ENCODE measurements around the gene UBN1.

The UBN1 gene, protein sequence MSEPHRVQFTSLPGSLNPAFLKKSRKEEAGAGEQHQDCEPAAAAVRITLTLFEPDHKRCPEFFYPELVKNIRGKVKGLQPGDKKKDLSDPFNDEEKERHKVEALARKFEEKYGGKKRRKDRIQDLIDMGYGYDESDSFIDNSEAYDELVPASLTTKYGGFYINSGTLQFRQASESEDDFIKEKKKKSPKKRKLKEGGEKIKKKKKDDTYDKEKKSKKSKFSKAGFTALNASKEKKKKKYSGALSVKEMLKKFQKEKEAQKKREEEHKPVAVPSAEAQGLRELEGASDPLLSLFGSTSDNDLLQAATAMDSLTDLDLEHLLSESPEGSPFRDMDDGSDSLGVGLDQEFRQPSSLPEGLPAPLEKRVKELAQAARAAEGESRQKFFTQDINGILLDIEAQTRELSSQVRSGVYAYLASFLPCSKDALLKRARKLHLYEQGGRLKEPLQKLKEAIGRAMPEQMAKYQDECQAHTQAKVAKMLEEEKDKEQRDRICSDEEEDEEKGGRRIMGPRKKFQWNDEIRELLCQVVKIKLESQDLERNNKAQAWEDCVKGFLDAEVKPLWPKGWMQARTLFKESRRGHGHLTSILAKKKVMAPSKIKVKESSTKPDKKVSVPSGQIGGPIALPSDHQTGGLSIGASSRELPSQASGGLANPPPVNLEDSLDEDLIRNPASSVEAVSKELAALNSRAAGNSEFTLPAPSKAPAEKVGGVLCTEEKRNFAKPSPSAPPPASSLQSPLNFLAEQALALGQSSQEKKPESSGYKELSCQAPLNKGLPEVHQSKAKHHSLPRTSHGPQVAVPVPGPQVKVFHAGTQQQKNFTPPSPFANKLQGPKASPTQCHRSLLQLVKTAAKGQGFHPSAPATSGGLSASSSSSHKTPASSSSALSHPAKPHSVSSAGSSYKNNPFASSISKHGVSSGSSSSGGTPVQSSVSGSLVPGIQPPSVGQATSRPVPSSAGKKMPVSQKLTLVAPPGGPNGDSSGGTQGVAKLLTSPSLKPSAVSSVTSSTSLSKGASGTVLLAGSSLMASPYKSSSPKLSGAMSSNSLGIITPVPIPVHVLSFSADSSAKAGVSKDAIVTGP (N-terminal part only)

GRCh38 chr16:4846901-4847773, at the start of gene UBN1, which contains the start of gene GLYR1:
UBN1 (plus strand) TSS chr16:4847481; CDS start chr16:4852918, 5,437 bp downstream.
GLYR1 (minus strand) TSS chr16:4847288; CDS start chr16:4847265, 23 bp downstream.
- peak; percentile 58 for DNase-seq

GRCh38 chr16:4797805-4798252, 49.5 kb upstream of the UBN1 start:
- DNase-seq = no peak

- no peak for DNase-seq
Measured at GRCh38 chr16:4798456-4798855, 48.8 kb upstream of the UBN1 start.

DNA sequence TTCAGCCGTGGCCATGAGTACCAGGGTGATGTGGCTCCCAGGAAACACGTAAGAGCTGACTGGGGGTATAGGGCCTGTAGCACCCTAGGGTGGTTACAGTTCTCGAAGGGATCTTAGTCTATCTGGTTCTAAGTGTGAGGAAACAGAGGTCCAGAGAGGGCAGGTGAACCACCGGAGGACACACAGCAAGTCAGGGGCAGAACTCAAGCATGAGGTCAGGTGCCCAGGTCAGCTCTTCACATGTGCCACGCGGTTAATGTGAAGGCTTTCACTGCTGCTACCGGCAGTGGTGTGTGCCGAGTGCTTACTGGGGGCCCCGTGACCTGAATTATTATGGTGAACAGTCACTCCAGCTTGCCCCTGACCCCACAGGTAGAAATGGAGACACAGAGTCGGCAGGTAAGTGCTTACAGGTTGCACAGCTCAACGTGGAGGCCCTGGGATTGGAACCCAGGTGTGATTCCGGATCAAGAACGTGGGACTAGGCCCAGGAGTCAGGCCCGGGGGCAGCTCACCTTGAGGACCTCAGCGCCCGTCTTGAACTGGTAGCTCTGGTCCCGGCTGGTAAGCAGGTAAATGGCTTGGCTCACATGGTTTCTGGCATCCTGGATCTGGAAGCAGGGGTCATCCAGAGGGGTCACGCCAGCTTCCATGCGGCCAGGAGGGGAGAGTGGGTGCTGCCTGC, 48.0 kb upstream of the UBN1 start:
- no peak for DNase-seq

- DNase-seq = no peak
Measured at GRCh38 chr16:4800290-4801041, 46.8 kb upstream of the UBN1 start.

GRCh38 chr16:4801051-4801961, 46.0 kb upstream of the UBN1 start:
- no peak for DNase-seq

- DNase-seq = peak; percentile 19
Measured at GRCh38 chr16:4801962-4802658, 45.2 kb upstream of the UBN1 start, which contains the start of gene ROGDI. ROGDI (minus strand) TSS chr16:4802633; CDS start chr16:4802571, 62 bp downstream.

DNA sequence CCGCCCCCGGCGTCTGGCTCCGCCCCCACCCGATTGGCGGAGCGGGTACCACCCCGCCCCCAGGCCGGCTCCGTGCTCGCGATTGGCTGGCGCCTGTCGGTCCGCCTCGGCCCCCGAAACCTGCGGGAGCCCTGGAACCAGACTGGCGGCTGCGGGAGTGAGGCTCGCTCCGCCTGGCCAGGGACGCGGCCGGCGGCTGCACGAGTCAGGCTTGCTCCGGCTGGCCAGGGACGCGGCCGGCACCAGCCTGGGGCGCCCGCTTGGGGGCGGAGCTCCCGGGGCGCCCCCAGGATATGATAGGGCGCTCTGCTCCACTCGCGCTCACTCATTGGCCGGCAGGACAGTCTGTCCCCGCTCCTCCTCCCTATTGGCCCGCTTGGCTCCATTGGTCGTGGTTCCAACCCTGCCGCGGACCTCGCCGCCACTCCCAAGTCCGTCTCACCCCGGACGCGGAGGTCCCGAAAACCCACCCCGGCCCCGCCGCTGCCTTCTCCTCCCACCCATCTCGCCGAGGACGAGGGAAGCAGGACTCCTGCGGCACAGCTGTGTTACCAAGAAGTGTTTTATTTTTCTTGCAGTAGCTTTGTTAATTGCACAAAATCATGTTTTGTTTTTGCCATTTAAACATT, 44.5 kb upstream of the UBN1 start:
- DNase-seq = peak; percentile 52

DNA sequence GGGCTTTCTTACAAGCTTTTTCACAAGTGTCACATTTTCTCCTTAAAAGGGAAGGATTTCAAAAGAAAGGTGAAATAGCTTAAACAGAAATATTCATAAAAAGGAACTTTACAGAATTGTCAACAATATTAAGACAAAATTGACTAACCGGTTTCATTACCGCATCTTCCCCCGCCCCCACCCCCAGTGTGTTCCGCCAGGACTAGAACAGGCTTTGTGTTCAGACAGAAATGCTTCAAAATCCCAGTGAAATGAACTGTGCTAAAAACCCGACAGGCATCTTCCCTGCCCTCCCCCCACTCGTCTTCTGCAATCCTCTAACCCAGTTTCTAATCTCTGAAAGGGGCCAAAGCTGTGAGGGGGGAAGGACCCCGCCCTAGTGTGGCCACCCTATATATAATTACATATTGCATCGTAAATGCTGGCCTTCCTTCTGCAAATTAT, 43.9 kb upstream of the UBN1 start:
- DNase-seq = no peak

DNA sequence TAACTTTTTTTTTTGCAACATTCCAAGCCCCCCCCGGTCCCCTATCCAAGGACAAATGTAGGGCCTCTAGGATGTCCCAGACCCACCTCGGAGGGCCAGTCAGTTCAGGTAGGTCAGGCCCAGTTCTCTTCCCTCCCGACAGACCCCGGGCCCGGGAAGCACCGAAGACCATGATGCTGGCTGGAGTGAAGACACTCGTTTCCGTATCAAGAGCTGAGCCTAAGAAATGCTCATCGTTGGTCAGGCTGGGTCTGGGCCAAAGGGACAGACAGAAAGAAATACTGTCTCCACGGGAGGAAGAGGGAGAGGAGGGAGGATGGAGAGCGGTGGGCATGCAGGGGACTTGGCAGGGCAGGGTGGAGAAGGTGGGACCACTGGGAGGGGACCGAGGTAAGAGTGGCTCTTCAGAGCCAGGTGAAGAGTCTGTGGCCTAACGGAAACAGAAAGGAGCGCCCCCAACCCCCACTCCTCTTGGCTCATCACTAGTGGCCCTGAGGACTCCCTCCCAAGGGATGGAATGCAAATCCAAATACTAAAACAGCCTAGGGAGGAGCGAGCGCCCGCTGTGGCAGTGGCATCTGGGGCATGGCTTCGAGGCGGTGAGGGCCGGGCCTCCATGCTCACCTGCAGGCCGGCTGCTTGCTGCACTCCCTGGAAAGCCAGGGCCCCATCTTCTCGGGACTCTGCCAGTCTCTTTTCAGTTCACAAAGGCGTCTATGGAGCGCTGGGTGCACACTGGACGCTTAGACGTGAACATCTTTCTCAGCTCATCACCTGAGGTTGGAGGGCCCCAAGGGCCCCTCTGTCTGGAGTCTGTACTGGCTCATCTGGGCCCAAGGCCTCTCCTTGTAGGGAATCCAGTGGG, 43.2 kb upstream of the UBN1 start:
- no peak for DNase-seq

DNA sequence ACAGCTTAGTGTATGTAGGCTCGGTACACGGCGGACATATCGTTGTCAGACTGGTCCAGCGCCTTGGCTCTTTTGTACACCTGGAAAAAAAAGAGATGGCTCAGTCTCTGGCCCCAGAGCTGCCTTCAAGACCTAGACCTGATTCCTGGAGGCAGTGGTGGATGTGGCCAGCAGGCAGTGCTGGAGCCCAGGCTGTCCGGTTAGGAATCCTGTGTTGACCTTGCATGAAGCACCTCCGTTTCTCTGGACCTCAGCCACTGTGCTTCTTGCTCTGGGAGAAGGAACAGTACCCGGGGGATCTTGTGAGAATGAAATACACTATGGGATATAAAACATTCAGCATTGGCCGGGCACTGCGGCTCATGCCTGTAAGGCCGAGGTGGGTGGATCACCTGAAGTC, 42.0 kb upstream of the UBN1 start:
- no peak for DNase-seq

GRCh38 chr16:4806280-4806679, 41.0 kb upstream of the UBN1 start:
- DNase-seq = no peak

- DNase-seq = no peak
Measured at GRCh38 chr16:4811242-4811641, 36.0 kb upstream of the UBN1 start.

GRCh38 chr16:4811773-4812172, 35.5 kb upstream of the UBN1 start:
- DNase-seq = no peak

DNA sequence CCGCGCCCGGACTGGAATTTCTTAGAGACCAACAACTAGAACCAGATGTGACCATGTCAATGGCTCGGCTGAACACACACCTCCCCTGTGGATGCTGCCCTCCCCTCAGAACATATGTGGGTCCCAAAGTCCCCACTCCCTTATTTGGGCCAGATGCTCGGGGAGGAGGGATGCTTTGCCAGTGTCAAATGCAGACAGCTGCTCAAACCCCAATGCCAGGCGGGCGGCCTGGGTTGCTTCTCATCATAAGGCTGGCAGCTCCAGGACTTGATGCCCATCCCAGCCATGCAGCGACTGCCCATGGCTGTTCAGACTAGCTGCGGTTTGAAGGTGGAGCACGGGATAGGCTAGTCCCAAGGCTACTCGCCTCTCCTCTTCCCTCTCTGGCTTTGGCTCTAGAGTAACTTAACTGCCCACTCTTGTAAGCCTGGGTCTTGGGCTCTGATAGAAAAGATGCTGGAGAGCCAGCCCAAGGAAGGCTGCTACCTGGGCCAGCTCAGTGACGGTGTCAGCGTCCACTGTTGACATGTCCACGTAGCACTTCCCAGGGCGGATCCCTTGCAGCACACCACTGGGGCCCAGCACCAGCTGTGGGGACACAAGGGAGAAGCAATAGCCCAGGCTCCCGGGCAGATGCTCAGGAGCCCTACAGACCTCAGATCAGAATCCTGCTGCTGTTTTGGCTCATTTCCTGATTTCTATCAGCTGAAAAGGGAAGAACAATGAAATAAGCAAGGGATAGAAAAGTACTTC, 33.9 kb upstream of the UBN1 start:
- DNase-seq = no peak

DNA sequence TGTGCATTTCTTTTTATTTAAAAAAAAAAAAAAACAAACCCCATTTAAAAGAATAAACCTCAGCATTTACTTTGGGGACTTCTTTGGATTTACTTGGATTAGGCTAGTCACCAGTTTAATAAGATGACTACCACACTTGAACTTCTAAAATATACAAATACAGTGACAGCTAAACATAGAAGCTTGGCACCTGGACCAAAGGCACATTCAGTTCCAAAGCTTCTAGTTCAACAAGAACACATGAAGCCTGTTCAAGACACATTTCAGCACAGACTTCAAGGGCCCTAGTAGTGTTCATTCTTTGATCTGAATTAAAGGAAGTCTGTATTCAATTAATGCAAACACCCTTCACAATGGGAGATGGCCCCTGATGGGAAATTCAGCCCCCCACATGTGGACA, 33.2 kb upstream of the UBN1 start:
- no peak for DNase-seq

Measured in NCI-H187 treated with DMSO at 0.1 percent for 48 hours (cell line).